Measurements from ENCODE around the gene EXOC2. TPM values are rescaled to one million over a fixed set of nuclear protein-coding genes. Genes with fewer than 3 reads are reported as not detected.

EXOC2 gene
- total RNA-seq, 1 donor from 2014 or later = 11.4 TPM

GRCh38 chr6:659716-660581, 33.0 kb downstream of the EXOC2 start:
- H3K4me1 ChIP-seq = peaks cover 0 to 7% of the 10 kb centered on the region in 2 donors
- H3K27ac ChIP-seq = no peak overlapping the region
- H3K9me3 ChIP-seq = peaks cover 5 to 31% of the 10 kb centered on the region in 2 donors
- TF ChIP-seq CTCF (IDR thresholded peaks at IDR 0.05) = no peak
- intact Hi-C loops (cut with DNase I) = no loop called here
- no peak for DNase-seq (ENCODE audit: low spot score in 2 of 2)
- H3K4me3 ChIP-seq = no peak overlapping the region
- H3K27me3 ChIP-seq = no peaks in the 10 kb centered on the region
- H3K36me3 ChIP-seq = peaks cover 6 to 12% of the 10 kb centered on the region in 2 donors

- Histone ChIP-seq H3K36me3 (peaks cover 6 to 12% of the 10 kb centered on the region in 2 donors), H3K4me3 (no peak overlapping the region), H3K27me3 (no peaks in the 10 kb centered on the region), H3K27ac (no peak overlapping the region), H3K9me3 (peaks cover 5 to 30% of the 10 kb centered on the region in 2 donors), H3K4me1 (peaks cover 0 to 7% of the 10 kb centered on the region in 2 donors)
- no peak for TF ChIP-seq CTCF (IDR thresholded peaks at IDR 0.05)
- intact Hi-C loops (cut with DNase I) = no loop called here
- no peak for DNase-seq (ENCODE audit: low spot score in 2 of 2)
Measured at GRCh38 chr6:658244-658643, 34.7 kb downstream of the EXOC2 start.

GRCh38 chr6:657743-658142, 35.2 kb downstream of the EXOC2 start:
- Histone ChIP-seq H3K27ac (no peak overlapping the region), H3K27me3 (no peaks in the 10 kb centered on the region), H3K36me3 (peaks cover 6 to 12% of the 10 kb centered on the region in 2 donors), H3K4me1 (peaks cover 0 to 7% of the 10 kb centered on the region in 2 donors), H3K4me3 (no peak overlapping the region), H3K9me3 (peaks cover 5 to 25% of the 10 kb centered on the region in 2 donors)
- TF ChIP-seq CTCF (IDR thresholded peaks at IDR 0.05) = no peak
- intact Hi-C loops (cut with DNase I) = no loop called here
- no peak for DNase-seq (ENCODE audit: low spot score in 2 of 2)

DNA sequence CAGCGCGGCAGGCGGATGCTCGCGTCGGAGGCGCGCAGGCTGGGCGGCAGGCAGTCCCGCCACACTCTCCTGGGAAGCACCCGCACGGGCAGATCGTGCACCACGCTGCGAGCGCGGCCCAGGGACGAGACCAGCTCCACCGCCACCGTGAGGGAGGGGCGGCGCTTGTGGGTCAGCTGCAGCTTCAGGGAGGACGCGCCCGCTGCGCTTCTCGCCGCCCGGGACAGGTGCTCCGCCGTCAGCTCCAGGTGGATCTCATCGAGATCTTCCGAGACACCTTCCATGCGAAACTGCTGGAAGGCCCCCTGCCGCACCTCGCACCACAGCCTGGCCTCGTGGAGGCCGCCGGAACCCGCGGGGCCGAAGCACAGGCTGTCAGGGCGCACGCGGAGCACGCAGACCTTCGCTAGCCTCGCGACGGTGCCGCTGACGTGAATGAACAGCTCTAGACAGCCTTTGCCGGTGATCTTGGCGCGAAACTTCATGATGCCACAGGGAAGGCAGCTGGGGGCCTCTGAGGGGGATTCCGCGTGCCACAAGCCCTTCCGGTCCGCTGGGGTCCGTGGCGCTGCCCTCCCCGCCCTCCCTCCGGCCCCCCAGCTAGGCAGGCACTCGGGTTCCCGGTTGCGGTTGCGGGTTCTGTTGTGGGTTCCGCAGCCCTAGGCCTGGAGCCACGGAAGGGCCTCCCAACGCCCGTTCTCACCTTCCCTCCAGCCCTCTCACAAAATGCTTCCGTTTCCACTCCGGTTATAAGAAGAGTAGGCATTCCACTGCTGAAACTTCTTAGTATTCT, 36.3 kb downstream of the EXOC2 start, which contains the start of gene HUS1B:
Gene HUS1B, minus strand, starts transcription at position 641 of the 793 bp plus-strand sequence. Its CDS starts 156 bp downstream, at position 485.
- H3K36me3 ChIP-seq = peaks cover 6 to 12% of the 10 kb centered on the region in 2 donors
- intact Hi-C loops (cut with DNase I) = no loop called here

More for the DNA sequence above, 36.3 kb downstream of the EXOC2 start, which contains the start of gene HUS1B:
- TF ChIP-seq CTCF (IDR thresholded peaks at IDR 0.05) = no peak
- no peak for DNase-seq (ENCODE audit: low spot score in 2 of 2)
- Histone ChIP-seq H3K4me3 (no peak within 1 kb of the TSS), H3K9me3 (peaks cover 5 to 25% of the 10 kb centered on the region in 2 donors), H3K4me1 (peaks cover 0 to 7% of the 10 kb centered on the region in 2 donors), H3K27ac (no peak within 1 kb of the TSS), H3K27me3 (no peaks in the 10 kb centered on the region)
